ENCODE measurements around the gene TBX5. TPM values are rescaled to one million over a fixed set of nuclear protein-coding genes. Genes with fewer than 3 reads are reported as not detected.
A peak's percentile ranks its signal among the peaks of the same experiment; 100 is the strongest.

TBX5 gene
- total RNA-seq, 2 donors from 2014 or later, result not detected

DNA sequence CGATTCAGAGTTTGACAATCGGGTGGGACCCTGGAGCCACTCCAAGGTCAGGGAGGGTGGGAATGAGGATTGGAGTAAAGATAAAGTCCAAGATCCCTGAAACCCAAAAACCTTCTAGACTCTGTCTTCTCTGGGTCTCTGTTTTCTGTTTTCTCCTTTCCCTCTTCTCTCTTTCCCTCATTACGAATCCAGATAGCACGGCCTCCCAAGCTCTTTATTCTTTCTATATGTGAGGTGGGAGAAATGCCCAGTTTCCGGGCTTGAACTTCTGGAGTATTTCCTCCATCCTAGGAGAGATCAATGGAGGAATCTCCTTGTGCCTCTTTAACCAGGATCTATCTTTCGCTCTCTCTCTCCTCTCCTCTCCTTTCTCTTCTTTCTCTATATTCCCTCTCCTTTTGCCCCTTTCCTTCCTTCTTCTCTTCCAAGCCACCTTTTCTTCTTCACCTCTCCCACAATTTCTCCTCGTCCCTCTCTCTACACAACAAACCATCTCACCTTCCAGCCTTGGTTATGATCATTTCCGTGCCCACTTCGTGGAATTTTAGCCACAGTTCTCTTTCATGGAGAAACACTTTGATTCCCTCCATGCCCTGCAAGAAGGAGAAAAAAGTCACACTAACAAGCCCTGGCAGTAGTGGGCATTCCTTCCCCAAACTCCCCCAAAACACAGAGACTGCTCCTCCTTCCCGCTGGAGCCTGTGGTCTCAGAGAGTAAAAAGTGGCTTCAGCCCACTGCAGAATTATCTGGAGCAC lies 4.4 kb downstream of the TBX5 start:
- Mint-ChIP-seq H3K9me3 (no peaks in the 10 kb centered on the region), H3K27ac (no peak overlapping the region), H3K36me3 (peaks cover 22 to 36% of the 10 kb centered on the region in 2 donors)
- DNase-seq (ENCODE audit: low spot score in 2 of 2) (no peak), ATAC-seq (no peak)

GRCh38 chr12:114400925-114401324 lies 5.0 kb downstream of the TBX5 start:
- no peak for DNase-seq (ENCODE audit: low spot score in 2 of 2)
- H3K9me3 Mint-ChIP-seq, result no peaks in the 10 kb centered on the region
- ATAC-seq, result no peak
- H3K36me3 Mint-ChIP-seq, result peaks cover 16 to 31% of the 10 kb centered on the region in 2 donors
- no peak overlapping the region for H3K27ac Mint-ChIP-seq

DNA sequence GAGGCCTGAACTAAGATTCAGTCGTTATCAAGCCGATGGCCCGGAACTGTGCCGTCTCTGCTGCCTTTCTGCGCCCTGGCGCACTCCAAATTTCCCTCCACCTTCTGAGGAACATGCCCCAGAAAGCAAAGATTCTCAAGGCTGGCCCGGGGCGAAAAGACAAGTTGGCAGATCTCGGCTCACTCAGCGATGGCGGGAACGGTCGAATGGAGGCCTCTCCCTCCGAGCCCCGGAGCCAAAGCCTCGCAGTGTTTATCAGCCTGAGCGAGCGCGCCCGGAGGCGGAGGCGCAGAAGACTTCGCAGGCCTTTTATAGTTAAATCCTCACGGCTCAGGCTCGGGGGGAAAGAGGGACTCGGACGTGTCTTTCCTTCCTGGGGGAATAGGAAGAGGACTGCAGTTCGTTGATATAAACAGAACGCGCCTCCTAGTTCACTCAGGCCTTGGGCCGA lies 5.6 kb downstream of the TBX5 start:
- DNase-seq (ENCODE audit: low spot score in 2 of 2) (no peak), ATAC-seq (no peak)
- Mint-ChIP-seq H3K9me3 (no peaks in the 10 kb centered on the region), H3K27ac (no peak overlapping the region), H3K36me3 (peaks cover 15 to 26% of the 10 kb centered on the region in 2 donors)

GRCh38 chr12:114399664-114400211 lies 6.2 kb downstream of the TBX5 start:
- no peaks in the 10 kb centered on the region for H3K9me3 Mint-ChIP-seq
- DNase-seq (ENCODE audit: low spot score in 2 of 2), result no peak
- peaks cover 15 to 26% of the 10 kb centered on the region in 2 donors for H3K36me3 Mint-ChIP-seq
- ATAC-seq, result no peak
- H3K27ac Mint-ChIP-seq, result no peak overlapping the region

DNA sequence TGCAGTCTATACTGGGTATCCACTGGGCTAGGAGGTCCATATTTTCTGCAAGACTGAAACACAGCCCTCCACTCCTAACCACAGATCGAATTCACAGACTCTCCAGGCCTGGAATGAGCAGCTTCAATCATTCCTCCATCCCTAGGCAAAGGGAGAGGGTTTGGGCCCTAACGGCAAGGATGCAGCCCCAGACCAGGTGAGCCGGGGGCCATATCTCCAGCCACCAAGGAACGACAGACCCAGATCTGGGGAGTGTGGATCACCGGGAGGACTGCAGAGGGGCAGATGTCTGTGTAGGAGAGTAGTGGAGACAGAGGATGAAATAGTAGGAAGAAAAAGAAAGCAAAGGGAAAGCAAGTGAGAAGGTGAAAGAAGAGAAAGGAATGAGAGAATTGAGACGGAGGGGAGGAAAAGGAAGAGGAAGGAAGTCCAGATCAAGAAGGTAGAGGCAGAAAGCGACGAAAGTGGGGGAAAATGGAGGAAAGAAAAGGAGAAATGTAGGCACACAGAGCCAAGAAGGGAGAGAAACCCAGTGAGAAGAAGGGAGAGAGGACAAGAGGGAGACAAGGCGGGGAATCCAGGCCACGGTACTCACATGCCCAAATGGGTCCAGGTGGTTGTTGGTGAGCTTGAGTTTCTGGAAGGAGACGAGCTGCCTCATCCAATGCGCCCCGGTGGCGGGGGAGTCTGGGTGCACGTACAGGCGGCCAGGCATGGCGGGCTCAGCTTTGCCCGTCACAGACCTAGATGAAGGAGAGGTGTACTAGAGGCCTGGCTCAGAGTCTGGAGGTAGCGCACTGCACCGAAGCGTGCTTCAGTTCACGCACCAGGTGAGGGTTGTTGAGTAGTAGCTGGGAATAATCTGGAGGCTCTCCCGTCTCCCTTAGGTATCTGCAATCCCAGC lies 7.7 kb downstream of the TBX5 start:
- peaks cover 15 to 26% of the 10 kb centered on the region in 2 donors for H3K36me3 Mint-ChIP-seq
- H3K9me3 Mint-ChIP-seq, result no peaks in the 10 kb centered on the region
- DNase-seq (ENCODE audit: low spot score in 2 of 2), result no peak
- peak overlapping the region in 1 of 2 donors; percentile 1 for H3K27ac Mint-ChIP-seq
- no peak for ATAC-seq

GRCh38 chr12:114396869-114397719 lies 8.8 kb downstream of the TBX5 start:
- no peaks in the 10 kb centered on the region for H3K9me3 Mint-ChIP-seq
- peaks cover 15 to 25% of the 10 kb centered on the region in 2 donors for H3K36me3 Mint-ChIP-seq
- no peak for ATAC-seq
- no peak for DNase-seq (ENCODE audit: low spot score in 2 of 2)
- H3K27ac Mint-ChIP-seq, result no peak overlapping the region

DNA sequence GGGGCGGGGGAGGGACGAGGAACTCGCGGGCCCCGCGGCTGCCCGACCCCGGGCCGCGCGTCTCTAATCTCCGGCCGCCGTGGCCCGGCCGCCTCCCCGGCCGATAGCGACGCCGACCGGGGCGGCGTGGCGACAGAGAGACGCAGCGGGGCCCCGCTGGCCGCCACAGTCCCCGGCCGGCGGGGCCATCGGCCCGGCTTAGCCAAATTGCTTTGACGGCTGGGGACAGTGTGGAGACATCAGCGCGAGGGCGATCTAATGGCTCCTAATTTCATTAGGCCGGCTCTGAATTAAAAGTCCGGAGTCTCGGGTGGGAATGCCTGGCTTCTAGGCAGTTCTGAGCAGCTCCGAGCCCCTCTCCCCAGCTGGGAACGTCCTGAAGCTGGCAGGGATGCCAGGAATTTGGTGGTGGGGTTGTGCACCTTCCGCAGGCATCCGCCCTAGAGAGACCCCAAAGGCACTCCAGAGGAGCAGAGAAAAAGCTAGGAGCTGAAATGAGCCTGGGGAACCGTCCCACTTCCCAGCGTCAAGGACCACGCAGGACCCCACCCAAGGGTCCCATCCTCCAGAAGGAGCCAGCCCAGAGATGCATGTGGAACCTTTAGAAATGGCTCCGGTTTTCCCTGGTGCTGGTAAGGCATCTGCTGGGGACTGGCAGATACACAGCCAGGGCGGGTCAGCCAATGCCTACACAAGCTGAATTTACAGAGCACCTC lies 9.6 kb downstream of the TBX5 start:
- Mint-ChIP-seq H3K9me3 (no peaks in the 10 kb centered on the region), H3K27ac (no peak overlapping the region), H3K36me3 (peaks cover 15 to 17% of the 10 kb centered on the region in 2 donors)
- DNase-seq (ENCODE audit: low spot score in 2 of 2) (no peak), ATAC-seq (no peak)

DNA sequence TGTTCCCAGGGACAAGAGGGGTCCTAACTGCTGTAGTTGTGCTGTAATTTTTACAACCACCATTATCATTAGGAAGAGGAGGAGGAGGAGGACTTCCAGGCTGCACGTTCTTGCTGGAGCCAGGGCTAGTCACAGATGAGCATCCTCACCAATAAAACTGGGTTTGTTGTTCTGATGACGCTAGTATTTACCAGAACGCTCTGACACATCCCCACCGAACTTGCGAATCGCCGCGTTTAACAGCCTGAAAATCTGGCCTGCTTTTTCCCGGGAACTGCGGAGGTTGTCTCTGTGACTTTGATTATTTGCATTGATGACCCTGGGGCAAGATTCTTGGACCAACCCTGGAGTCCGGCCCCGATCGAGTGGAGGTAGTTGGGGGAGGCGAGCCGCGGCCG lies 10.2 kb downstream of the TBX5 start:
- no peaks in the 10 kb centered on the region for H3K9me3 Mint-ChIP-seq
- DNase-seq (ENCODE audit: low spot score in 2 of 2), result no peak
- ATAC-seq, result no peak
- no peak overlapping the region for H3K27ac Mint-ChIP-seq
- H3K36me3 Mint-ChIP-seq, result peaks cover 15 to 16% of the 10 kb centered on the region in 2 donors

GRCh38 chr12:114395233-114395632 lies 10.7 kb downstream of the TBX5 start:
- ATAC-seq (no peak), DNase-seq (ENCODE audit: low spot score in 2 of 2) (no peak)
- no peak overlapping the region for H3K27ac Mint-ChIP-seq
- peaks cover 15 to 16% of the 10 kb centered on the region in 2 donors for H3K36me3 Mint-ChIP-seq
- H3K9me3 Mint-ChIP-seq, result no peaks in the 10 kb centered on the region

- Mint-ChIP-seq H3K36me3 (peaks cover 15 to 16% of the 10 kb centered on the region in 2 donors), H3K27ac (no peak overlapping the region), H3K9me3 (no peaks in the 10 kb centered on the region)
- no peak for ATAC-seq
- DNase-seq (ENCODE audit: low spot score in 2 of 2), result no peak
Measured at GRCh38 chr12:114393569-114393968, 12.4 kb downstream of the TBX5 start.

GRCh38 chr12:114392909-114393308 lies 13.0 kb downstream of the TBX5 start:
- no peaks in the 10 kb centered on the region for H3K9me3 Mint-ChIP-seq

GRCh38 chr12:114391088-114391487 lies 14.9 kb downstream of the TBX5 start:
- no peak overlapping the region for H3K27ac Mint-ChIP-seq
- H3K9me3 Mint-ChIP-seq, result no peaks in the 10 kb centered on the region
- H3K36me3 Mint-ChIP-seq, result peaks cover 0 to 4% of the 10 kb centered on the region in 2 donors
- ATAC-seq (no peak), DNase-seq (ENCODE audit: low spot score in 2 of 2) (no peak)

More at GRCh38 chr12:114392909-114393308, 13.0 kb downstream of the TBX5 start:
- DNase-seq (ENCODE audit: low spot score in 2 of 2), result no peak
- ATAC-seq, result no peak
- peaks cover 10 to 14% of the 10 kb centered on the region in 2 donors for H3K36me3 Mint-ChIP-seq
- H3K27ac Mint-ChIP-seq, result no peak overlapping the region

GRCh38 chr12:114384739-114385138 lies 21.2 kb downstream of the TBX5 start:
- no peaks in the 10 kb centered on the region for H3K9me3 Mint-ChIP-seq
- H3K36me3 Mint-ChIP-seq, result no peaks in the 10 kb centered on the region
- DNase-seq (ENCODE audit: low spot score in 2 of 2) (no peak), ATAC-seq (no peak)
- H3K27ac Mint-ChIP-seq, result no peak overlapping the region

DNA sequence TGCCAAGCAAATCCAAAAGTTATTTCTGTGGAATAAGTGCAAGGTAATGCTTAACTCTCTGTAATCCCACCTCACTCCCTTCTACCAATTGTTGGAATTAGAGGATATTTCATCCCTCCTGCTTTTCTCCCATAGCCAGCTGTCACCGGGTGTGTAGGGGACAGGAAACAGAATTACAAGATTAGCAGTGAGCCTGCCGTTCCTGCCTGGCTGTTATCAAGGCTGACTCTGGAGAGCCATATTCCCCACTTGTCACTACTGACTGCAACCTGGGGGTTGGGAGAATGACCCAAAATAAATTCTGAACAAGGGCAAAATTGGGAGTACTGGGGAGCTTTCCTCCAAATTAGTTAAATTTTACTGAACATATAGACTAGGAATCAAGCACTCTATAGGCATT lies 24.8 kb downstream of the TBX5 start:
- H3K9me3 Mint-ChIP-seq, result no peaks in the 10 kb centered on the region
- DNase-seq (ENCODE audit: low spot score in 2 of 2) (no peak), ATAC-seq (no peak)
- no peak overlapping the region for H3K27ac Mint-ChIP-seq
- no peaks in the 10 kb centered on the region for H3K36me3 Mint-ChIP-seq

GRCh38 chr12:114371733-114372132 lies 34.2 kb downstream of the TBX5 start:
- no peaks in the 10 kb centered on the region for H3K36me3 Mint-ChIP-seq
- H3K9me3 Mint-ChIP-seq, result peaks cover 3 to 11% of the 10 kb centered on the region in 2 donors
- ATAC-seq, result no peak
- no peak overlapping the region for H3K27ac Mint-ChIP-seq
- DNase-seq (ENCODE audit: low spot score in 2 of 2), result no peak

GRCh38 chr12:114371250-114371649 lies 34.7 kb downstream of the TBX5 start:
- H3K36me3 Mint-ChIP-seq, result no peaks in the 10 kb centered on the region
- ATAC-seq, result no peak

More at GRCh38 chr12:114371250-114371649, 34.7 kb downstream of the TBX5 start:
- H3K27ac Mint-ChIP-seq, result no peak overlapping the region
- DNase-seq (ENCODE audit: low spot score in 2 of 2), result no peak
- H3K9me3 Mint-ChIP-seq, result peaks cover 3 to 12% of the 10 kb centered on the region in 2 donors
